Prostate gland (tissue), 2 donors: ENCODE results near the gene NUMBL. TPM values are rescaled to one million over a fixed set of nuclear protein-coding genes. Genes with fewer than 3 reads are reported as not detected.

Source experiments
- DNase-seq: peaks from one replicate; pipeline ENCODE4 v3.0.0-alpha.2; 2019; ENCODE audit warnings: low spot score
- H3K27ac ChIP-seq, 2 donors: fragments of 200-600 bp; sonication (generic); 2 replicates each; pipeline ENCODE4 v1.5.1; 2017 to 2019
- H3K27me3 ChIP-seq: fragments of 200-600 bp; sonication (generic); replicated peaks from 2 replicates; pipeline ENCODE4 v1.5.1; 2019; ENCODE audit not compliant: insufficient read depth
- H3K36me3 ChIP-seq, 2 donors: fragments of 200-600 bp; sonication (generic); 1 replicate in 1 of 2; 2 replicates in 1 of 2; pipeline versions ENCODE4 v1.5.1 to v1.8.1; 2017 to 2019
- H3K4me1 ChIP-seq: fragments of 200-600 bp; sonication (generic); replicated peaks from 2 replicates; pipeline ENCODE4 v1.5.1; 2019
- H3K4me3 ChIP-seq, 2 donors: fragments of 200-600 bp; sonication (generic); 2 replicates each; pipeline ENCODE4 v1.5.1; 2017 to 2019
- H3K9me3 ChIP-seq: fragments of 200-600 bp; sonication (generic); 2 replicates; pipeline ENCODE4 v1.5.1; 2017
- CTCF ChIP-seq, 4 experiments: fragments of 200-600 bp in 2 of 4; fragments of 450-650 bp in 2 of 4; sonication (generic) in 2 of 4; IDR thresholded peaks; 1 replicate in 3 of 4; 2 replicates in 1 of 4; pipeline ENCODE4 v1.5.1; 2016 to 2019; ENCODE audit warnings: antibody characterized with exemption in 4 of 4, mild to moderate bottlenecking in 2 of 4, moderate library complexity in 2 of 4
- POLR2A ChIP-seq: fragments of 450-650 bp; IDR thresholded peaks from one replicate; pipeline ENCODE4 v1.6.1; 2016; ENCODE audit warnings: antibody characterized with exemption, mild to moderate bottlenecking
- POLR2AphosphoS5 ChIP-seq: sonication (generic); formaldehyde crosslinking; IDR thresholded peaks from one replicate; pipeline ENCODE4 v1.6.1; 2017; ENCODE audit warnings: antibody characterized with exemption
- WGBS: methylation state at CpG from one replicate; pipeline ENCODE4 v1.1.5; 2018; 5-methylcytosine and 5-hydroxymethylcytosine counted together
- intact Hi-C: fragments of 100-400 bp; cut with DNase I; formaldehyde crosslinking; loops from one replicate; pipeline ENCODE4 v1.14.2; 2022
- total RNA-seq, 2 donors: library from RNA; depleted of rRNA; stranded (reverse); fragments of >200 nt; gene quantifications; one replicate each; pipeline ENCODE4 v1.1.0, GENCODE V29; 2016

The NUMBL gene
- total RNA-seq, 2 donors from 2014 or later: 24.3 to 102 TPM

GRCh38 chr19:40692212-40692551, 1.7 kb upstream of the NUMBL start:
- Histone ChIP-seq H3K4me3 (no peak overlapping the region), H3K9me3 (no peaks in the 10 kb centered on the region), H3K4me1 (peaks cover 16% of the 10 kb centered on the region), H3K27ac (peak overlapping the region in 1 of 2 donors; percentile 83), H3K27me3 (no peaks in the 10 kb centered on the region), H3K36me3 (no peaks in the 10 kb centered on the region)
- intact Hi-C loops: no loop called here
- WGBS: 77% methylated on average over 11 of the region's 14 CpGs
- TF ChIP-seq CTCF (IDR thresholded peaks at IDR 0.05) (no peak), POLR2A (no peak), POLR2AphosphoS5 (no peak)
- DNase-seq: no peak

GRCh38 chr19:40691421-40692211, 1.2 kb upstream of the NUMBL start:
- no peak for DNase-seq
- H3K27me3 ChIP-seq: no peaks in the 10 kb centered on the region
- H3K27ac ChIP-seq: peak overlapping the region; percentile 74 to 83
- no peaks in the 10 kb centered on the region for H3K9me3 ChIP-seq
- no peak for TF ChIP-seq POLR2A
- peak overlapping the region in 1 of 2 donors; percentile 84 for H3K4me3 ChIP-seq
- H3K36me3 ChIP-seq: no peaks in the 10 kb centered on the region
- H3K4me1 ChIP-seq: peaks cover 16% of the 10 kb centered on the region
- intact Hi-C loops: loop anchor here (2.0 kb wide), 1 partner anchor 59 kb away; the partner anchor contains the start of genes ACTMAP and SNRPA
- WGBS: 50% methylated on average over 23 of the region's 24 CpGs

GRCh38 chr19:40690693-40691420, 406 bp upstream of the NUMBL start:
- Histone ChIP-seq H3K36me3 (no peaks in the 10 kb centered on the region), H3K4me3 (peak overlapping the region; percentile 69 to 84), H3K4me1 (peaks cover 16% of the 10 kb centered on the region), H3K27me3 (no peaks in the 10 kb centered on the region), H3K27ac (peak overlapping the region; percentile 74 to 83), H3K9me3 (no peaks in the 10 kb centered on the region)
- TF ChIP-seq POLR2AphosphoS5 (peak; percentile 79), CTCF (IDR thresholded peaks at IDR 0.05) (no peak), POLR2A (peak; percentile 22)
- 2% methylated on average over 47 of the region's 56 CpGs for WGBS
- intact Hi-C loops: loop anchor here (2.0 kb wide), 1 partner anchor 60 kb away; the partner anchor contains the start of genes ACTMAP and SNRPA
- DNase-seq: peak; percentile 96

GRCh38 chr19:40689339-40690049, 957 bp downstream of the NUMBL start:
- Histone ChIP-seq H3K9me3 (no peaks in the 10 kb centered on the region), H3K4me1 (peaks cover 16% of the 10 kb centered on the region), H3K27ac (peak overlapping the region; percentile 74 to 83), H3K4me3 (peak overlapping the region; percentile 69 to 84), H3K27me3 (no peaks in the 10 kb centered on the region), H3K36me3 (no peaks in the 10 kb centered on the region)
- no peak for DNase-seq
- intact Hi-C loops: loop anchor here (2.0 kb wide), 1 partner anchor 61 kb away; the partner anchor contains the start of genes ACTMAP and SNRPA
- 16% methylated on average over 18 of the region's 18 CpGs for WGBS
- TF ChIP-seq POLR2A: no peak
- TF ChIP-seq POLR2AphosphoS5: no peak
- no peak for TF ChIP-seq CTCF (IDR thresholded peaks at IDR 0.05)

- intact Hi-C loops: no loop called here
- H3K27me3 ChIP-seq: no peaks in the 10 kb centered on the region
- H3K36me3 ChIP-seq: no peaks in the 10 kb centered on the region
- peak overlapping the region; percentile 74 to 83 for H3K27ac ChIP-seq
- 44% methylated on average over 4 of the region's 4 CpGs for WGBS
- H3K4me1 ChIP-seq: peaks cover 16% of the 10 kb centered on the region
- H3K9me3 ChIP-seq: no peaks in the 10 kb centered on the region
- H3K4me3 ChIP-seq: peak overlapping the region; percentile 69 to 84
- no peak for DNase-seq
- TF ChIP-seq POLR2AphosphoS5: no peak
- TF ChIP-seq POLR2A: no peak
- TF ChIP-seq CTCF (IDR thresholded peaks at IDR 0.05): no peak
These were observed 1.5 kb downstream of the NUMBL start for GRCh38 chr19:40688987-40689338.
